ENCODE measurements around the gene CHRDL2. TPM values are rescaled to one million over a fixed set of nuclear protein-coding genes. Genes with fewer than 3 reads are reported as not detected.
"Not testable (repeated sequence)": the region's sequence is repeated elsewhere in the genome, so short reads cannot be mapped to it uniquely, and the experiment has no call there.

CHRDL2 gene
- total RNA-seq, 1 donor from 2014 or later, result 4.9 TPM

DNA sequence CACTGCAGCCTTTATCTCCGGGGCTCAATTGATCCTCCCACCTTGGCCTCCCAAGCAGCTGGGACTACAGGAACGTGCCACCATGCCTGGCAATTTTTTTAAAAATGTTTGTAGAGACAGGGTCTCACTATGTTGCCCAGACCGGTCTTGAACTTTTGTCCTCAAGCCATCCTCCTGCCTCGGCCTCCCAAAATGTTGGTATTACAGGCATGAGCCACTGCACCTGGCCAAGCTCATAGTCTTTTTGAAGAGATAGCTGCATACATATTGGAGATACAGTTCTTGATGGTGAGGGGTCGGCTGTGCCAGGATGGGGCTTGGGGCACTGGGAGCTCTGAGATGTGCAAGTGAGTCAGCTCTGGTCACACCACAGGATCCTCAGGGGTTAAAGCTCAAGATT is 53.2 kb downstream of the CHRDL2 start:
- intact Hi-C loops (cut with DNase I), result no loop called here
- DNase-seq (ENCODE audit: low spot score), result no peak

DNA sequence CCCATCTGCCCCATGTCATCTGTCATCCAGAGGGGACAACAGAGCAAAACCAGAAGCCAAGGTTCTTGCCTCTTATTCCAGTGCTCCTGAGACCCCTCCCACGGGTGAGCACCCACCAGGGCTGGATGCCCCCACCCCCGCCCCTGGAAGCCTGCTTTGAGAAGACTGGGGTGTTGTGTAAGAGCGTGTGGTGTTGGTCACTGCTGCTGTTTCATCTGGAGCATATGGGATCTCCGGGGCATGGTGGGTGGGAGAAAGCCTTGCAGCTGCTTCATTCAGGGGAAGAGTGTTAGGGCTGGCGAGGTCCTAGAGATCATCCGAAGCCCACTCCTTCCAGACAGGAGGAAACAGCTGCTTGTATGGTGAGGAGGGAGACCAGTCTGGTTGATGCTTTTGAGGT is 54.1 kb downstream of the CHRDL2 start:
- intact Hi-C loops (cut with DNase I), result no loop called here
- no peak for DNase-seq (ENCODE audit: low spot score)

DNA sequence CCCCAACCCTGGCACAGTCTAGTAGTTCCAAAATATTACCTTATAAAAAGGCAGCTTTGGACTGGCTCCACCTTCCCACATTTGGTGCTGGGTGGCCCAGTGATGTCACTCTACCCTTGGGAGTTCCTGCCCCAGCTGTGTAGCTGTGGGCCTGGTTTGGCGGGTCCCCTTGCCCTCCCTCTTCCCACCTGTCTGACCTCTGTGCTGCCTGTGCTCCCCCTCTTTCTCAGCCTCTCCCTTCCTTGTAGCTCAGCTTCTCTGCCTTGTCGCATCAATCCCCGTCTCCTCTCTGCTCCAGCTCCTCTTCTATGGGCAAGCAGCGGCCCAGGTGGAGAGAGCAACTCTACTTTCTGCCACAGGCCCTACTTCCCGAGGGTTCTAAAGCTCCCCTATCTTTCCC is 54.6 kb downstream of the CHRDL2 start:
- intact Hi-C loops (cut with DNase I), result no loop called here
- DNase-seq (ENCODE audit: low spot score), result no peak

DNA sequence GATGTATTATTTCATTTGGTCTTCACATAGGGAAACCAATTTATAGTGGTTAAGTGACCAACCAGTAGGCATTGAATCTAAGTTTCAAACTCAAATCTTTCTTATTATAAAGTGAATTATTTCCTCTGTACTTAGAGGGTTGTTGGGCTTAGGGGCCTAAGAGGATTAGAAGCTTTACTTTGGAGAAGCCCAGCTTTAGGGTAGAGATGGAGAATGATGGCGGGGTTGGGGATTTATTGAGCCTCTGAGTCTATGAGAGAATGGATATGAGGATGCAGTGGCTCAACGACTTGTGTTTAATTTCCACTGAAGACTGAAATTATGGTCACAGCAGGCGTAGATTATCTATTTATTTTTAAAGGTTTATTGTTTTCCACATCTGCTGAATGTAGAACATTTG is 55.5 kb downstream of the CHRDL2 start:
- intact Hi-C loops (cut with DNase I), result no loop called here
- DNase-seq (ENCODE audit: low spot score), result no peak

DNA sequence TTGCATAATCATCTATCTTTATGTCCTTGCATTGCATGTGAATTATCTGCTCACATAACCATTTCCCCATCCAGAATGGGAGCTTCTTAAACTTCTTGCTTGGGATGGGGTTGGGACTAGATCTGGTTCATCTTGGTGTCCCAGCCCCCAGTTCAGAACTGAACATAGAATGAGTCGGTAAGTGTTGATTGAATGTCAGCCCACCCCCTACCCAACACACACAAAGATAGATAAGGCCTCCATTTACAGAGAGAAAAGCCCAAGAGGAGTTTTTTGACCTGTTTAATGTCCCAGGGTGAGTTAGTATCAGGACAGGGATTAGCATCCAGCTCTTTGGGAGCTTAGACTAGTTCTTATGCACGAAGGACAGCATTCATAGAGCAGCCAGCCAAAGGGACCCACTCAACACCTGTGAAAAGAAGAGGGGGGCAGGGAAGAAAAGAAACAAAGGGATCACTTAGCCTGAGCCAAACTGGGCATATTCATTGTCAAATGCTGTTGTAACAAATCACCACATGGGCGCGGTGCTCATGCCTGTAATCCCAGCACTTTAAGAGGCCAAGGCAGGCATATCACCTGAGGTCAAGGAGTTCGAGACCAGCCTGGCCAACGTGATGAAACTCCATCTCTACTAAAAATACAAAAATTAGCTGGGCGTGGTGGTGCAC is 57.4 kb downstream of the CHRDL2 start:
- intact Hi-C loops (cut with DNase I), result no loop called here
- no peak for DNase-seq (ENCODE audit: low spot score)

DNA sequence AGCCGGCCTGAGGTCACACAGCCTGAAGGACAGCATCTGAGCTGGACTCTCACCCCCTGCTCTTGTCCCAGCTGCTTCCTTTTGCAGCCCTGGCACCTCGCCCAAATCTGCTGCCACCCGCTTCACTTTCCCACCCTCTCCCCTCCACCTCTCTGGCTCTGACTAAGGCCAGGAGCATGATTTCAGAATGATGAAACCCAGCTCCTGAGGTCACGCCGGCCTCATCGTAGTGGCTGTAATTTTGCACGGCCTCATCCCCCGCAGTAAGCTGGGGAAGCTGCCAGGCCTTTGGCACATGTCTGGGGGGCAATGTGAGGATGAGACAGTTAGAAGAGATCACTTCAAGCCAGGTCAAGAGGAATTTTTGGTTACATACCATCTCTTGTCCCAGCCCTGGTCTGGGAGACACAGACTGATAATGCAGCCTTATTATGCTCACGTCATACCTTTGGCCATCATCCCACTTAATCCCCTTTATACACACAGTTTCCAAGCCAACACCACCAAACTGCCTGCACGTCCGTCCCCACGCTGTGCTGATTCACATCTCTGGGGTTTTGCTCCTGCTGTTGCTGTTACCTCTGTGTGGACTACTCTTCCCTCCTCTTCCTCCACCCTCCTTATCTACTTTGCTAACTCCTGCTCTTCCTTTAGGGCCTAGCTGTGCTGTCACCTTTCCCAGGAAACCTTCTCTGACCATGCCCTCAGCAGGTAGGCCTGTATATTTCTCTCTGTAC is 58.1 kb downstream of the CHRDL2 start:
- DNase-seq (ENCODE audit: low spot score), result no peak
- intact Hi-C loops (cut with DNase I), result no loop called here

DNA sequence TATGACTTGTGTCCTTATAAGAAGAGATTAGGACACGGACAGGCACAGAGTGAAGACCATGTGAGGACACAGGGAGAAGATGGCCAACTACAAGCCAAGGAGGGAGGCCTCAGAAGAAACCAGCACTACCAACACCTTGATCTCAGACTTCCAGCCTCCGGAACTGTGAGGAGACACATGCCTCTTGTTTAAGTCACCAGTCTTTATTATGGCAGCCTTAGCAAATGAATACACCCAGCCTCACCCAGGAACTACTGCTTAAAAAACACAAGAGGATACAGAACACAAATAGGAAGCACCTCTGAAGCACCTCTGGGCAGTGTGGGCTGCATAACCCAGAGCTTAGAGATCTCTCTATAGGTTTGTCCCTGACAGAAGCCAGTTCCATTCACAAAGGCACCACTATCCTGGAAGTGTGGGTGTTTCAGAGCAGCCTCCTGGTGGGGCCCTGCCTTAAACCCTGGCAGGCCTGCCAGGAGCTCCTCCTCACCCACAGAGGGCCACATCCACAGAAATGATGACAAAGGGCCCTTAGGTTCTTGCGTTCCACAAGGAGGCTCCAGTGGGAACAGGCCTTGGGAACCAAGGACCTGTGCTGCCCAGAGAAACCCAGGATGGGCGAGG is 58.8 kb downstream of the CHRDL2 start:
- intact Hi-C loops (cut with DNase I), result no loop called here
- no peak for DNase-seq (ENCODE audit: low spot score)

DNA sequence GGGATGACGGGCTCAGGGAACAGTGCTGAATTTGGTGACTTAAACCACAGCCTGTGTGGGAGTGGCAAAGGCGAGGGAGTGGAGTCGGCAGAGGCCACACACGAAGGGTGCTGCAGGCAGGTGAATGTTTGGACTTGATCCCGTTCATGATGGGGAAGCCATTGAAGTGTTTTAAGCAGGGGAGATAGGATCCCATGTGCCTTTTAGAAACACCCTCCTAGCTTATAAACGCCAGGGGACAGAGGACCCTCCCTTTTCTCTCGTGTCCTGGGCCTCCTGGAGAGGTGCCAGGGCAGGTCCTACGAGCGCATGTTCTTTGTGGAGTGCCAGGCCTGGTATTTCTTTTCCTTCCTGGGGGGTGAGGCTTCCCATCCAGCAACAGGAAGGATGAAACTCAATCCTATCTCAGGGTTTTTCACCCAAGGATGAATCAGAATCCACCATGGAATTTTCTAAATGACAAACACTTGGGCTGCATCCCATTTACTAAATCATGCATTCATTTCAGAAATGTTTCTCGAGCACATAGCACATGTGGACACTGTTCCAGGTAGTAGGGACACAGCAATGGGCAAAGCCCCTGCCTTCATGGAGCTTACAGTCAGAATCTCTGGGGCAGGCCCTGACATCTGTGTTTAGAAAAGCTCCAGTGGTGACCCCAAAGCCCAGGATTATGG is 59.6 kb downstream of the CHRDL2 start:
- intact Hi-C loops (cut with DNase I), result no loop called here
- no peak for DNase-seq (ENCODE audit: low spot score)

DNA sequence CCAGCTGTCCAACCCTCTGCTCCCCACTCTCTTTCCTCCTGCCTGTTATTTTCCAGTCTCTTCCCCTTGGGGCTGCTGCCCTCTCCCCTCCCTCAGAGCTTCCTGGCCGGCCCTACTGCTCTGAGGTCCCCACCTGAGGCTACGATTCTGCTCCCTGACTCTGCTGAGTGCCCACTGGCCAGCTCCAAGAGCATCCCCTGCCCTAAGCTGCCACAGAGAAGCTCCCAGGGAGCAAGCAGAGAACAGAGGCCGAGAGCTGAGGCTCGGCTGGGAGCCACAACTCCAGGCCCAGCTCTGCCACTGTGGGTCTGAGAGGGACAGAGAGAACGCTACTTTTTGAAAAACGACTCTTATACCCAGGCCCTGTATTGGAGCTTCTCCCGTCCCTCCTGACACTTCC is 61.1 kb downstream of the CHRDL2 start:
- DNase-seq (ENCODE audit: low spot score), result no peak
- intact Hi-C loops (cut with DNase I), result no loop called here

DNA sequence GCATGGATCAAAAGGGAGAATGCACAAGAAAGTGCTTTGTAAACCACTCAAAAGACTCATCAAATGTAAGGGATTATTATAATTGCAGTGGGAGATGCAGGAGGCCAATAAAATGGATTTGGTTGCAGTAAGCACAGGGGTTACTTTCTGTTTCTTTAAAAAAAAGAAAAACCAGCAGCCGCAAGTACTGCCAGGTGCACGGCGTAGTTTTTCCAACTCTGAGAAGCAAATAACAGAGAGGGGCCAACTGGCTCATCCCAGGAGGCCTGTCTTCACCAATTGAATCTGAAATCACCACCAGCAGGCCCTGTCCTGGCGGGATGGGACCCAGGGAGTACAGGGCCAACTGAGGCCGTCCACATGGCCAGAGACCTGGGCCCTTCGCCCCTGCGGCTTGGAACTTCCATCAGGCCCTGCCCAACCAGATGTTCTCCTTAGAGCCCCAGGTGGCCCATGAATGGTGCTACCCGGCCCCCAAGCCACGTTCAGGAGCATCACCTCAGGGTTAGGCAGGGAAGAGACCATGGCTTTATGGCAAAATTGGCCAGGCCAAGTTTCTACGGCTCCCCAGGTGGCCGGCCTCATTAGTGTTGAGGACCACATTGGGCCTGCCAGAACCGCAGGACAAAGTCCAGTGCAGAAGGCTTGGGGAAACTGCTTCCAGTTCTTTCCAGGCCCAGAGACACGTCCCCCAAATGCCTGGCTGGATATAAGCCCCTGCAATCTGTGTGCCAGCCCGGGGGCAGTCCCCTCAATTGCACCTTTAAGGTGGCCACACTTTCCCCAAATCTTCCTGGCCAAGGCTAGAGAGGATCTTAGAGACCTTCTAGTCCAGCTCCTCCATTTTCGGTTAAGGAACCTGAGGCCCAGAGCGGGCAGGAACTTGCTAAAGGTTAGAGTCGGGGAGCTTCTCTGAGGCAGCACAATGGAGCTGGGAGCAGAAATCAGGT is 61.7 kb downstream of the CHRDL2 start:
- intact Hi-C loops (cut with DNase I), result no loop called here
- no peak for DNase-seq (ENCODE audit: low spot score)

DNA sequence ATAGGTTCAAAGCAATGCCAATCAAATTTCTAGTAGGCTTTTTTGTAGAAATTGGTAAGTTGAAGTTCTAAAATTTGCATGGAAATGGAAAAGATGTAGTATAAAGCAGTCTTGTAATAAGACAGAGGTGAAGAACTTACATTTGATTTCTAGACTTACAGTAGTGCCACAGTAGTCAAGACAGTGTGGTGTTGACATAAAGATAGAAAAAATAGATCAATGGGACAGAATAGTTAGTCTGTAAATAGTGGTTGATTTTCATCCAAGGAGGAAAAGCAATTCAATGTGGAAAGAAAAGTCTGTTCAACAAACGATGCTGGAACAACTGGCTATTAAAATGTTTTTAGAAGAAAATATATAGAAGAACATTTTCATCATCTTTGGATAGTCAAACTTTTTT is 67.9 kb downstream of the CHRDL2 start:
- no peak for DNase-seq (ENCODE audit: low spot score)
- intact Hi-C loops (cut with DNase I), result no loop called here

DNA sequence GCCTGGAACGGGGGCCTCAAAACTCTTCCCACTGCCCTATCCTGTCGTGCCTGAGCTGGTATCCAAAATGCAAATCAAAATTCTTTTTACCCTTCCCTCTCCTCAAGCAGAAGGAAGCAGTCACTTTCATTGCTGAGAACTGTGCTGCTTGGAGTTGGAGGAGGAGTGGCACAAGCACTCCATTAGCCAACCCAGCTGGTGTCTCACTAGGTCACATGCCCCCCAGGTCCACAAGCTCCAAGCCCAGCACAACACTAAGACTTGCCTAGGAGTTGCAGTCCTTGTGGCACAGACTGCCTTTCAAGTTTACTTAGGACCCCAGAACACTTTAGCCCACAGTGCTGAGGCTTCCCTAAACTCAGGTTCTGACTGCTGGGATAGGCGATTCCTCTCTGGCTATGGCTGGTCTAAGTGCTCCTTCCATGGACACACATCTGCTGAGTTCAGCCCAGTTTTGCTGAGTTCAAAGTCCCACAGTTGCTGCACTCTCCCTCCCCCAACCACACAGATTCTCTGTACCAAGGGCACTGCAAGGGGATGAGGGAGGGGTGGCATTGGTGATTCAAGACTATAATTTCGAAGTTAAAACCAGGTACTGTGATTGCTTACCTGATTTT is 68.6 kb downstream of the CHRDL2 start:
- DNase-seq (ENCODE audit: low spot score), result no peak
- intact Hi-C loops (cut with DNase I), result no loop called here

DNA sequence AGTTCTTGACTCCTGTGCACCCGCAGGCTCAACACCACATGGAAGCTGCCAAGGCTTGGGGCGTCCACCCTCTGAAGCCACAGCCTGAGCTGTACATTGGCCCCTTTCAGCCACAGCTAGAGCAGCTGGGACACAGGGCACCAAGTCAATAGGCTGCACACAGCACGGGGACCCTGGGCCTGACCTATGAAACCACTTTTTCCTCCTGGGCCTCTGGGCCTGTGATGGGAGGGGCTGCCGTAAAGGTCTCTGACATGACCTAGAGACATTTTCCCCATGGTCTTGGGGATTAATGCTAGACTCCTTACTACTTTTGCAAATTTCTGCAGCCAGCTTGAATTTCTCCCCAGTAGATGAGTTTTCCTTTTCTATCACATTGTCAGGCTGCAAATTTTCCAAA is 72.1 kb downstream of the CHRDL2 start:
- intact Hi-C loops (cut with DNase I); DNase-seq (ENCODE audit: low spot score): not testable (repeated sequence)

DNA sequence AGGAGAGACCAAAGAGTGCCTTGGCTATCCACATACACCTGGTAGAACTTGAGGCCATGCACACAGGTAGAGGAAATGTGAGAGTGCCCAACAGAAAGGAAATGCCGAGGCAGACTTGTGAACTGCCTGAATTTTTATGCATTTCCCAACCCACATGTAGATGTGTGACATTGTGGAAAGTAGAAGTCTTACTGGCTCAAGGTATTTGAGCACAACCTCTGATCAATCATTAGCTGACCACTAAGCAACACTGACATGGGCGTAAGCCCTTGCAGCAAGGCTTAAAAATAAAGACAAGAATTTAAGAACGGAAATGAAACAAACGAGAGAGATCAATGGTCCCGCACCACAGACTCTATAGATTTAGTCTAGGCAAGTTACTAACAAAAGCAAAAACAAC is 76.2 kb downstream of the CHRDL2 start:
- DNase-seq (ENCODE audit: low spot score), result no peak
- intact Hi-C loops (cut with DNase I), result no loop called here

DNA sequence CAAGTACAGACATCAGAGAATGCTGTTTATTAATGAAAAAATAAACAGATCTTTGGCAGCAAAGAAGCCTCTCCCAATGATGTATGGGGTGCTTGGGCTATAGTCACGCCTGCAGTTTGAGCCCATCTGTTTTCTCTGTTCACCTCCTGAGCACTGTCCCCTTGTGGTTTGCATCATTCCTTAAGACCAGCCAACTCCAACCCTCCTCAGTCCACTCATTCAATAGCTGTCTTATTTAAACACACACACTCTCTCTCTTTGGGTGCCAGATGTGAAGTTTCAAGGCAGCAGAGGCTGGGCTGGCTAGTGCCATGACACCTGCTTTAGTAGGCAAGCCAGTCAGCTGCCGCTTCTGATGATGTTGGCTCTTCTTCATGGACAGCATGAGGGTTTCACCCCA is 80.7 kb downstream of the CHRDL2 start:
- no peak for DNase-seq (ENCODE audit: low spot score)
- intact Hi-C loops (cut with DNase I), result no loop called here

DNA sequence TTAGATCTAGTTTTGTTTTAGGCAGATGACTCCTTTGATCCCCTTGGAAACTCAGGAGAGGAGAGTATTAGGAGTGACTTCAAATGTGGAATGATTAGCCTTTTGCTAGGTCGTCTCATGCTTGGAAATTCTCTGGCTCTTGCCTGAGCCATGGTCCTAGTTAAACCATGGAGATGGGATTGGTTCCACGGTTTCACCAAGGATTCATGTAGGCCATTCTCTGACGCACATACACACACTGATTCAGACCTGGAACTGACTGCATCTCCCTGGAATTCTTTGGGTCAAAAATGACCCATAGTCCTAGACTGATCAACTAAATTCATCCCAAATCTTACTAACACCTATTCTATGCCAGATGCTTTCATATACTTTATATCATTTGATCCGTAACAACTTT is 82.3 kb downstream of the CHRDL2 start:
- intact Hi-C loops (cut with DNase I), result no loop called here
- DNase-seq (ENCODE audit: low spot score), result no peak

DNA sequence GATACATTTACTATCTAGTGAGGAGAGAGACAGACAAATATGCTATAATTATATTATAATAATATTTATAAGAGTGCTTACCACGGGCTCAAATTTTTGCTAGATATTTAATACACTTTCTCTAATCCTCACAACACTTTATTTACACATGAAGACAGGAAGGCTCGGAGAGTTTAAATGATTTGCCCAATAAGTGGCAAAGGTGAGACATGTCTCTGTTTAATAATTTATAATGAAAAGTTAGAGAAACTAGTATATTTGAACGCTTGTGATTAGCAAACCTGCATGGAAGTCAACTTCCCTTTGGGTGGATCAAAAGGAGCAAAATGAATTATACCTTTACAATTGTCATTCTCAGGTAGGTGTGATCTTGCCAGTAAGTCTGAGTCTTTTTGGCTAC is 83.4 kb downstream of the CHRDL2 start:
- intact Hi-C loops (cut with DNase I), result no loop called here
- DNase-seq (ENCODE audit: low spot score), result no peak

DNA sequence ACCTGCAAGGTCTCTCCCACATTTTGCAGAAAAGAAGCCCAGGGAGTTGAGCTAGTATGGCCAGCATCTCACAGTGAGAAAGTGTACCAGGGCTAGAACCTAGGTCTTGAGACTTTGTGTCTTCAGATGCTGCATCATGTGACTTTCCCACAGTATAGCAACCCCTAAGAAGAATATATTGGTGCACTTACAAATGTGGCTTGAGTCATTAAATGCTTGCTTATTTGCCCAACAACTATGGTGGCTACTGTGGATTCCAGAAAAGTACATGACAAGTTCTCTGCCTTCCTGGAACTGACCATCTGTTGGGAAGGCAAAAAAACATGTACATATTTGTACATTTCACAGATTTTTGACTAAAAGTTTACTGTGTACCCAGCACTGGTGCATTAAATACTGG is 83.8 kb downstream of the CHRDL2 start:
- no peak for DNase-seq (ENCODE audit: low spot score)
- intact Hi-C loops (cut with DNase I), result no loop called here

DNA sequence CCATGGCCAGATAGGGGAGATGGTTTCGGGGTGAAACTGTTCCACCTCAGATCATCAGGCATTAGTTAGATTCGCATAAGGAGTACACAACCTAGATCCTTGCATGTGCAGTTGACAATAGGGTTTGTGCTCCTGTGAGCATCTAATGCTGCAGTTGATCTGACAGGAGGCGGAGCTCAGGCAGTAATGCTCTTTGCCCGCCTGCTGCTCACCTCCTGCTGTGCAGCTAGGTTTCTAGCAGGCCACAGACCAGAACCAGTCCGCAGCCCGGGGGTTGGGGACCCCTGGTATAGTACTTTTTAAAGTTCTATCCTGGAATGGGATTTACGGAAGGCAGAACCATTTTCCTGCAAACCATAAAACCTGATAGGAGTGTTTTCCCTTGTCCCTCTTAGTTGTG is 84.3 kb downstream of the CHRDL2 start:
- intact Hi-C loops (cut with DNase I), result no loop called here
- no peak for DNase-seq (ENCODE audit: low spot score)

Measured in cardiac septum (tissue), 1 donor.